IPS-18c (cell line): ENCODE data around the gene NAA16.

Experiments used
- H3K4me3 ChIP-seq: 2 replicates; pipeline ENCODE4 v1.7.0; 2013; ENCODE audit warnings: low read depth, mild to moderate bottlenecking, low read length, moderate library complexity; ENCODE audit not compliant: insufficient read depth
- H3K9me3 ChIP-seq: one replicate; pipeline ENCODE4 v1.6.1; 2013; ENCODE audit warnings: mild to moderate bottlenecking, low read length, moderate library complexity; ENCODE audit not compliant: control insufficient read depth, insufficient read depth

Gene NAA16

GRCh38 chr13:41296879-41297646 is 14.0 kb upstream of the NAA16 start:
- no peaks in the 10 kb centered on the region for H3K9me3 ChIP-seq
- no peak overlapping the region for H3K4me3 ChIP-seq

DNA sequence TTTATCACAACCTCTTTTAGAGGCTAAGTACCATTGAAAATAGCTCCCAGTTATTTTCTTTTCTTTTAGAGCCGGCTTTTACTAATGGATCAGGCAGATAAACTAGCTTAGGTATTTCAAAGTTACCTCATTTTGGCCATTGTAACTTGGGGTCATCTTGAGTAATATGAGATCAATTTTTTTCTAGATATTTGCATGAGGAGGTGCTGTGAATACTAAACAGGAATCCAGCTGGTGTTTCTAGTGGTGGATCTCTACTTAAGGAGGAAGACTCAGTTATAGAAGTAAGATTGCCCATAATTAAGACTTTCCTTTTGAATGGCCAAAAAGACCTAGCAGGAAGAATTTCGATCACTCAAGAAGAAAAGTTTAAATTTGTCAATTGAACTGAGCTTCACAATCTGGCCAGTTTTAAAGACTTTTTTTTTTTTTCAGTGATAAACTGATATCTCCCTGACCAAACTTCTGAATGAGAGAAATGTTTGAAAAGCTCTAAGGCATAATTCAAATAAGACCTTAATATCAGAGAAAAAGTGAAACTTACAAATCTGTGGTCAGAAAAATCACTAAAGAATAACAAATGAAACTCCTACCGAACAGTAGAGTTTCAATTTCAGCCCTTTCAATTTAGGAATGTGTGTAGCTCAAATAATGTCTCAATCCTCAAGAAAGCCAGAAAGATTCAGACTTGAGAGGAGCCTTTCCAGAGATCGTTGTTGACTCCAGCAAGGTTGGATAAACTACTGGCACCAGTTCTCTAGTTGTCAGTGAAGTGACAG is 11.6 kb upstream of the NAA16 start:
- Histone ChIP-seq H3K4me3 (no peak overlapping the region), H3K9me3 (no peaks in the 10 kb centered on the region)

GRCh38 chr13:41302743-41303142 is 8.3 kb upstream of the NAA16 start:
- no peaks in the 10 kb centered on the region for H3K9me3 ChIP-seq
- H3K4me3 ChIP-seq = no peak overlapping the region

DNA sequence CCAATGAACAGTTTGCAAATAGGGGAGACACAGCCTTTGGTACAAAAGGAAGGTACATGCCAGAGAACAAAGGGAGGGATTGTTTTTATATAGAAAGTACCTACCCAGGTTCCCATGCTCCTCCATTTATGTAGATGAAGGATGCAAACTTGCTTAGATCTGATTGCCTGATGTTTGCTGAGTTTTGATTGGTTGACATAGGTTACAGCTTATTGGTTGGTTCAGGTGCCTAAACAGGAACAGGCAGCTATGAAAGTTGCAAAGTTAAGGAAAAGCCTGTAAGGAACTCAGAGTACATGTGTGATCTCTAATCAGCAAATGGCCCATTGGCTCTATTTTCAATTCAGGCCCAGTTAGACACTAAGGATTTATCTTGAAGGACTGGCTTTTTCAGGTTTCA is 6.5 kb upstream of the NAA16 start:
- H3K9me3 ChIP-seq = no peaks in the 10 kb centered on the region
- H3K4me3 ChIP-seq = no peak overlapping the region

DNA sequence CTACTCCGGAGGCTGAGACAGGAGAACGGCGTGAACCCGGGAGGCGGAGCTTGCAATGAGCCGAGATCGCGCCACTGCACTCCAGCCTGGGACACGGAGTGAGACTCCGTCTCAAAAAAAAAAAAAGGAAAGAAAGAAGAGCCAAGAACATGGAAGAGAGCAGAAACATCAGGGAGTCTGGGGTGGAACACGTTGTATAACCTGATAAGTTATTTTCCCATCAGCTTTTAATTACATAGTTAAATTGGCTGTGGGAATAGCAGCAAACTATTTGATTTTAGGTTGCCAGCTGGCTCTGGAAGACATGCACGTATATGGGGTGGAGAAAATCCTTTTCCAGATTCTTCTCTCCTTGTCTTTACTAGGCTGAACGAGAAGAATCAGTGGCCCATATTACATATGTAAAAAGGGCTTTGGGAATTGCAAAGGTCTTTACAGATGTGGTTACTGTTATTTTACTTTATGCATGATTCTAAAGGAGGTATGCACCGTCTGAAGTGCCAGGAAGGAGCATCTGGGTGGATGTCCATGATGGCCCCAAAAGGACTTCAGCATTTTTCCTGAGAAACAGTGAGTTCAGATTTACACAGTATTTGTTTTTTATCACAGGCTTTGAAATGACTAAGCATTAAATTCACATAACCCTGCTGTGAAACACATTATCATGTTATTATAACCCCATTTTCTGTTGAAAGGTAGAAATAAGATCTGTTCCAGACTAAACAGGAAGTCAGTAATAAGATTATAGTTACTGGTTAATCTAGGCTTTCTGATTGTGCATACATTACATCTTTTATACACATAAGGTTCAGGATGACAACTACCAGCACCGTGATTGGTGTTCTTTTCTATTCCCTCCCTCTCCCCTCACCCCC is 4.6 kb upstream of the NAA16 start:
- Histone ChIP-seq H3K9me3 (no peaks in the 10 kb centered on the region), H3K4me3 (no peak overlapping the region)

- Histone ChIP-seq H3K9me3 (no peaks in the 10 kb centered on the region), H3K4me3 (no peak overlapping the region)
Observed at GRCh38 chr13:41307884-41308640, 3.0 kb upstream of the NAA16 start.

- peak overlapping the region; percentile 98 for H3K4me3 ChIP-seq
- no peaks in the 10 kb centered on the region for H3K9me3 ChIP-seq
Observed at GRCh38 chr13:41311406-41312175, 524 bp downstream of the NAA16 start.

DNA sequence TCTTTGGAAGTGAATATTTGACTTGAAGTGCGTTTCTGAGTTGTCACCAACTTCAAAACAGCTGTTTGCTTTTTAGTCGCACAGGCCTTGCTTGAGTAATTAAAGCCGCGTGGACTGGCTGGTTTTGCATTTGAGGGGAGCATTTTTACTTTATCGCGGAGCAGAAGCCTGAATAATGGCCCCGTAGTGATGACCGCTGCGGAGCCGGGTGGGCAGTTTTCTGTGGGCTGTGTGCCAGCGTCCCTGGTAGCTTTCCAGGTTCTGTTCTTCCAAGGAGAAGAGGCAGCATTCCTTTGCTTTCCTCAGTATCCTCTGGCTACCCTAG is 1.1 kb downstream of the NAA16 start:
- Histone ChIP-seq H3K9me3 (no peaks in the 10 kb centered on the region), H3K4me3 (peak overlapping the region; percentile 98)

DNA sequence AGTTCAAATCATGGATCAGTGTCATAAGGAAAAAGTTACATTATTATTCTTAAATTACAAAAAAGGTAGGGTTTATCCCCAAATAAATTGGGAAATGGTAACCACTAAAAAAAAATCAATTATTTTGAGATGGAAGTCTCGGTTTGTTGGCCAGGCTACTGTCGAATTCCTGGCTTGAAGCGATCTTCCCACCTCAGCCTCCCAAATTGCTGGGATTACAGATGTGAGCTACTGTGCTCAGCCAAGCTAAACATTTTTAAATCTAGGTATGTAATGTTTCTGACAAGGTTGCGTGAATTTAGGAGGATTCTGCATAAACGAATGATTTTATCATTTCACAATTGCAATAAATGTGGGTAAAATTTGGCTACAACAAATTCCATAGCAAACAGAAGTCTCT is 2.0 kb downstream of the NAA16 start:
- no peak overlapping the region for H3K4me3 ChIP-seq

GRCh38 chr13:41313659-41314197 is 2.7 kb downstream of the NAA16 start:
- no peak overlapping the region for H3K4me3 ChIP-seq
- H3K9me3 ChIP-seq = no peaks in the 10 kb centered on the region

More for the DNA sequence above, 2.0 kb downstream of the NAA16 start:
- no peaks in the 10 kb centered on the region for H3K9me3 ChIP-seq

DNA sequence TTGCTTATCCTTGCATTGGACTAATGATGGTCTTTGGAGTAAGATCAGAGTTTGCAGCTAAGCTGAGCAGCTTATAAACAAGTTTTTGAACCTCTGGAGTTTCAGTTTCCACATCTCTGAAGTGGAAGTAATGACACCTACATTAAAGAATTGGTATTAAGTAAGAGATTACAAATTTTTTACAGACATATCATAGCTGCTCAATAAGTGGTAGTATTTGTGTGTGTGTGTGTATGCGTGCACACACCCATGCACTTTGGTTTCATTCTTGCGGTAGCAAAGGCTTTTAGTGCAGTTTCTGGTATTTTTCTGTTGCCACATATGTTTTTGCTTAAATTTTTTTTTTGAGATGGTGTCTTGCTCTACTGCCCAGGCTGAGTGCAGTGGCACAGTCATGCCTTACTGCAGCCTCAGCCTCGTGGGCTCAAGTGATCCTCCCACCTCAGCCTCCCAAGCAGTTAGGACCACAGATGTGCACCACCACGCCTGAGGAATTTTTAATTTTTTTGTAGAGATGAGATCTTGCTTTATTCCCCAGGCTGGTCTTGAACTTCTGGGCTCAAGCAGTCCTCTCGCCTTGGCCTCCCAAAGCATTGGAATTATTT is 4.5 kb downstream of the NAA16 start:
- H3K9me3 ChIP-seq = peaks cover 2% of the 10 kb centered on the region
- H3K4me3 ChIP-seq = no peak overlapping the region

- Histone ChIP-seq H3K4me3 (no peak overlapping the region), H3K9me3 (peaks cover 2% of the 10 kb centered on the region)
Observed at GRCh38 chr13:41317243-41317642, 6.2 kb downstream of the NAA16 start.

DNA sequence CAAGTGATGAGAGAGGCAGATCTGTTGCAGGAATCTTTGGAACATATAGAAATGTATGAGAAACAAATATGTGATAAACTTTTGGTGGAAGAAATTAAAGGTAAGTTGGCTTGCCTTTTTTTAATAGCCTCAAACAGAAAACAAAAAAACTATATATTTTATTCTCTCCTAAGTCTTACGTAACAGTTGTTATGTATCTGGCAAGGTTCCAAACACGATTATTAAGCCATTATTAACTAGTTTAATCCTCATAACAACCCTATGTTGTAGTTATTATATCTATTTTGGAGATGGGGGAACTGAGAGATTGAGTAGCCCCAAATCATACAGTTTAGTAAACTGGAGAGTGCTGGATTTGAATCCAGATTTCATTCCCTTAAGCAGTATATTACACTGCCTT is 14.7 kb downstream of the NAA16 start:
- no peak overlapping the region for H3K4me3 ChIP-seq
- no peaks in the 10 kb centered on the region for H3K9me3 ChIP-seq

DNA sequence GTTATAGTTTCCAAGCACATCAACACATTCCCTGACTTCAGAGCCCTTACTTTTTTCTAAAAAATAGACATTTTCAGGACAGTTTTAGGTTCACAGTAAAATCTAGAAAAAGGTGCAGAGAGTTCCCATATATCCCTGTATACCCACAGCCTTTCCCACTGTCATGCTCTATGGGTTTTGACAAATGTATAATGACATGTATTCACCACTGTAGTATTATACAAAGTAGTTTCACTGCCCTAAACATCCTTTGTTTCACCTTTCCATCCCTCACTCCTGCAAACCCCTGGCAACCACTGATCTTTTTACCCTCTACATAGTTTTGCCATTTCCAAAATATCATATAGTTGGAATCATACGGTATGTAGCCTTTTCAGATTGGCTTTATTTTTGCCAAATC is 15.6 kb downstream of the NAA16 start:
- no peaks in the 10 kb centered on the region for H3K9me3 ChIP-seq
- H3K4me3 ChIP-seq = no peak overlapping the region

DNA sequence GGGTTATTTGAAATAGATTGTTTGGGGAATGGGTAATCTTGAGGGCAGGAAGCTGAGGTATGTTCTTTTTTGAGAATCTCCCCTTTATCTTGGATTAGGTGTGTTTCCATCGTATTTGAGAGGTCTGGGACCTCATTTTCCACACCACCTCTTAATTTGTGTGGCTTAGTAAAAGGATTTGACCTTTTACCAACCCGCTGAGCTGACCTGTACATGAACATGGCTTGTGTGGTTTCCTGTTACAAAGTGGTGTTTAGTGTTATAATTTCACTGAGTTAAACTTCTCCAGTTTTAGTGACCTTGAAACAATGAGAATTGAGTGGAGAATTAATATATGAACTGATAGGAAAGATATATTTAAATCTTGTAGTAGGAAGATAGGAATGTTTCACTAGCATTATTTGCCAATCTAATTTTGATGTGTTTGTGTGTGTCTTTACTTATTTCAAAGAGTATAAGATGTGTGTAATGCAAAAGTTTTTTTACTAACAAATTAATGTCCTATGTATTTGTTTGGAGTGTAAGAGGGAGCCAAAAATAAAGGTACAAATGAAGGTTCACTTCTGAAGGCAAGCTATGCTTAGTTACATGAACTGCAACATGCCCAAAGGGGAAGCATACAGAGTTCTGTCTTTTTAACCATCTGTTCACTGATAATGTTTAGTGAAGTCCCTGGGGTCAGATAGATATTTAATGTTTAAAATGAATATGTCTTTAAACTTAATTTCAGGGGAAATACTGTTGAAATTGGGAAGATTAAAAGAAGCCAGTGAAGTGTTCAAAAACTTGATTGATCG is 17.1 kb downstream of the NAA16 start:
- Histone ChIP-seq H3K9me3 (no peaks in the 10 kb centered on the region), H3K4me3 (no peak overlapping the region)
